Peyer's patch (tissue), 4 donors: ENCODE data around the gene MSI2.

Experiments used
- POLR2A ChIP-seq, 2 donors: fragments of 450-650 bp; IDR thresholded peaks; one replicate each; pipeline ENCODE4 v1.5.1; 2017; ENCODE audit warnings: antibody characterized with exemption in 2 of 2, mild to moderate bottlenecking in 2 of 2, moderate library complexity in 2 of 2
- TF ChIP-seq, protein P1 (sequence below), 6 experiments: fragments of 450-650 bp in 4 of 6; fragments of 200-600 bp in 2 of 6; sonication (generic) in 1 of 6; IDR thresholded peaks; one replicate each; pipeline ENCODE4 v1.5.1; 2017 to 2019; ENCODE audit warnings: antibody characterized with exemption in 6 of 6, mild to moderate bottlenecking in 3 of 6, moderate library complexity in 1 of 6

DNA sequence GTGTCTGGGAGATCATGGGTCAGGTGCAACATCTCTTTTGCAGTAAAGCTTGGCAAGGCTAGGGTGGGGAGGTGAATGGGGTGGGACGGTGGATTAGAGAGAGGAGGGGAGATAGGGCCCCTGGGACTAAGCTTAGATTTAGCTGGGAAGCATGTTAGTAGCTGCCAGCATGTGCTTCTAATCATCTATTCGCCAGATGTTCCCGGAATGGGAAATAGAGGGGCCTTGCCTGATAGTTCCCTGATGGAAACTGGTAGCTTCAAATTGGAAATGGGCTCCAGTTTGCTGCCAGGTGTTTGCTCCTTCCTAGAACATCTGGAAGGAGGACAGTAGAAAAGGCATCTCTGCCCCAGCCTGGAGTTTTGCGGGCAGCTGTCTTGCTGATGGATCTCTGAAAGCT, 312.7 kb downstream of the MSI2 start:
- TF ChIP-seq, protein P1, sequence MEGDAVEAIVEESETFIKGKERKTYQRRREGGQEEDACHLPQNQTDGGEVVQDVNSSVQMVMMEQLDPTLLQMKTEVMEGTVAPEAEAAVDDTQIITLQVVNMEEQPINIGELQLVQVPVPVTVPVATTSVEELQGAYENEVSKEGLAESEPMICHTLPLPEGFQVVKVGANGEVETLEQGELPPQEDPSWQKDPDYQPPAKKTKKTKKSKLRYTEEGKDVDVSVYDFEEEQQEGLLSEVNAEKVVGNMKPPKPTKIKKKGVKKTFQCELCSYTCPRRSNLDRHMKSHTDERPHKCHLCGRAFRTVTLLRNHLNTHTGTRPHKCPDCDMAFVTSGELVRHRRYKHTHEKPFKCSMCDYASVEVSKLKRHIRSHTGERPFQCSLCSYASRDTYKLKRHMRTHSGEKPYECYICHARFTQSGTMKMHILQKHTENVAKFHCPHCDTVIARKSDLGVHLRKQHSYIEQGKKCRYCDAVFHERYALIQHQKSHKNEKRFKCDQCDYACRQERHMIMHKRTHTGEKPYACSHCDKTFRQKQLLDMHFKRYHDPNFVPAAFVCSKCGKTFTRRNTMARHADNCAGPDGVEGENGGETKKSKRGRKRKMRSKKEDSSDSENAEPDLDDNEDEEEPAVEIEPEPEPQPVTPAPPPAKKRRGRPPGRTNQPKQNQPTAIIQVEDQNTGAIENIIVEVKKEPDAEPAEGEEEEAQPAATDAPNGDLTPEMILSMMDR (IDR thresholded peaks at IDR 0.05), result no peak
- no peak for TF ChIP-seq POLR2A (IDR thresholded peaks at IDR 0.05)
